AG04449 (cell line): Measurements from ENCODE around the gene ILF3.

Source experiments
- CTCF ChIA-PET: fragments of 350-600 bp; formaldehyde crosslinking; extraction: SDS; loops from one replicate; lab custom pipeline; 2021; ENCODE audit warnings: antibody characterized with exemption; lab: Yijun Ruan, JAX
- POLR2A ChIA-PET: fragments of 400-600, 350-600 bp; formaldehyde crosslinking; extraction: SDS; loops from one replicate; lab custom pipeline; 2020; ENCODE audit warnings: antibody characterized with exemption, inconsistent platforms; lab: Yijun Ruan, JAX
- DNase-seq: peaks from one replicate; pipeline ENCODE4 v3.0.0-alpha.2; 2010; ENCODE audit warnings: low read depth, low spot score
- H3K4me3 ChIP-seq: 2 replicates; pipeline ENCODE4 v1.5.1; 2011; ENCODE audit warnings: low read depth, mild to moderate bottlenecking, control low read depth, low read length
- CTCF ChIP-seq: IDR thresholded peaks from one replicate; pipeline ENCODE4 v1.5.1; 2011; ENCODE audit warnings: mild to moderate bottlenecking, moderate library complexity, low read length, control low read depth, inconsistent platforms; ENCODE audit not compliant: insufficient read depth; ENCODE audit errors: missing control alignments

Gene ILF3

GRCh38 chr19:10681658-10682057 is 27.5 kb downstream of the ILF3 start:
- CTCF ChIA-PET = interaction anchor here (0.7 to 1.4 kb wide), 3 partner anchors 17 to 100 kb away, joined by 3 to 5 read pairs (median 4); no protein-coding TSS in a partner anchor
- TF ChIP-seq CTCF = no peak
- POLR2A ChIA-PET = no interaction called here
- no peak overlapping the region for H3K4me3 ChIP-seq
- no peak for DNase-seq

- TF ChIP-seq CTCF = no peak
- ChIA-PET CTCF (interaction anchor here (0.7 to 2.1 kb wide), 5 partner anchors 10 to 200 kb away, joined by 3 to 7 read pairs (median 4); no protein-coding TSS in a partner anchor), POLR2A (no interaction called here)
- no peak overlapping the region for H3K4me3 ChIP-seq
- no peak for DNase-seq
Observed at GRCh38 chr19:10682397-10683063, 28.4 kb downstream of the ILF3 start.

- DNase-seq = no peak
- TF ChIP-seq CTCF = no peak
- ChIA-PET POLR2A (no interaction called here), CTCF (interaction anchor here (0.7 to 2.1 kb wide), 4 partner anchors 9 to 200 kb away, joined by 3 to 7 read pairs (median 5); no protein-coding TSS in a partner anchor)
- no peak overlapping the region for H3K4me3 ChIP-seq
Observed at GRCh38 chr19:10683064-10683426, 28.9 kb downstream of the ILF3 start.

- POLR2A ChIA-PET = no interaction called here
- TF ChIP-seq CTCF = no peak
- CTCF ChIA-PET = interaction anchor here (0.7 to 2.1 kb wide), 4 partner anchors 9 to 201 kb away, joined by 3 to 7 read pairs (median 5); no protein-coding TSS in a partner anchor
- DNase-seq = no peak
- H3K4me3 ChIP-seq = no peak overlapping the region
Observed at GRCh38 chr19:10683582-10683981, 29.4 kb downstream of the ILF3 start.

GRCh38 chr19:10685210-10685609 is 31.1 kb downstream of the ILF3 start:
- no peak for TF ChIP-seq CTCF
- no peak for DNase-seq
- ChIA-PET POLR2A (no interaction called here), CTCF (no interaction called here)
- H3K4me3 ChIP-seq = no peak overlapping the region

GRCh38 chr19:10686193-10686592 is 32.0 kb downstream of the ILF3 start:
- H3K4me3 ChIP-seq = no peak overlapping the region
- DNase-seq = no peak
- TF ChIP-seq CTCF = no peak
- ChIA-PET POLR2A (no interaction called here), CTCF (interaction anchor here (1.4 kb wide), 1 partner anchor 13 kb away, joined by 4 read pairs; no protein-coding TSS in a partner anchor)
